NB4 (cell line): Measurements from ENCODE around the gene L3MBTL2.

Experiments used
- DNase-seq: peaks from one replicate; pipeline ENCODE4 v3.0.0; 2010; ENCODE audit warnings: low read depth
- H3K4me3 ChIP-seq: one replicate; pipeline ENCODE4 v1.5.1; 2011; ENCODE audit warnings: mild to moderate bottlenecking, low read depth, low read length, moderate library complexity
- CTCF ChIP-seq: IDR thresholded peaks from one replicate; pipeline ENCODE4 v1.5.1; 2012; ENCODE audit warnings: low read depth, low read length
- MAX ChIP-seq: IDR thresholded peaks from 2 replicates; pipeline ENCODE4 v1.6.1; 2011; ENCODE audit warnings: low read depth, low read length
- MYC ChIP-seq: IDR thresholded peaks from 2 replicates; pipeline ENCODE4 v1.6.1; 2011; ENCODE audit warnings: low read depth, low read length
- POLR2A ChIP-seq: IDR thresholded peaks from 2 replicates; pipeline ENCODE4 v1.6.1; 2011; ENCODE audit warnings: mild to moderate bottlenecking; ENCODE audit not compliant: insufficient read length; ENCODE audit errors: extremely low read depth

L3MBTL2 gene

GRCh38 chr22:41204992-41205900, at the start of gene L3MBTL2:
Gene L3MBTL2, plus strand, starts transcription at chr22:41205312. Its CDS starts 51 bp downstream, at chr22:41205363.
- H3K4me3 ChIP-seq: peak within 1 kb of the TSS; percentile 95
- DNase-seq: peak; percentile 95
- peak; percentile 20; the same call in 1 of the 2 replicates for TF ChIP-seq MYC
- no peak for TF ChIP-seq CTCF
- TF ChIP-seq MAX: peak; percentile 44
- peak; percentile 38 for TF ChIP-seq POLR2A

- DNase-seq: no peak
- TF ChIP-seq CTCF (no peak), MAX (no peak), MYC (no peak), POLR2A (no peak)
- no peak overlapping the region for H3K4me3 ChIP-seq
Observed at GRCh38 chr22:41157083-41157482, 48.0 kb upstream of the L3MBTL2 start.

GRCh38 chr22:41169157-41169556, 36.0 kb upstream of the L3MBTL2 start:
- no peak for TF ChIP-seq POLR2A
- DNase-seq: no peak
- H3K4me3 ChIP-seq: no peak overlapping the region

DNA sequence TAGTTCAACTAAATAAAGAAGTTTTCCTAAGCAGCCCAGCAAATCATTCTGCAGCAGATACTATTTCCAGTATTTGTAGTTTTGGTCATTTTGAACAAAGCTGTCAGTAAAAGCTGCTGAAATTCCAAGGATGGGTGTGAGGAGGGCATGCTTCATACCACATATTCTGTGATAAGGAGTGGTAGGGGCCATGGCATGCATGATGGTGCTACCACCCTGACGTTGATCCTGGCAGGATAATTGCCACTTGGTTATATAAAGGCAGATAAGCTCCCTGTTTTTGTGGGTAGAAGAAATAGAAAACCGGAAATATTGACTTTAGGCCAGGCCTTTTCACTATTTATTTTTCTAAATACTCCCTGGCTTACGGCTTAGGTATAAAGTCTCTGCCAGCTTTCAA, 33.1 kb upstream of the L3MBTL2 start:
- no peak for DNase-seq
- no peak overlapping the region for H3K4me3 ChIP-seq
- TF ChIP-seq CTCF (no peak), POLR2A (no peak), MYC (no peak), MAX (no peak)

DNA sequence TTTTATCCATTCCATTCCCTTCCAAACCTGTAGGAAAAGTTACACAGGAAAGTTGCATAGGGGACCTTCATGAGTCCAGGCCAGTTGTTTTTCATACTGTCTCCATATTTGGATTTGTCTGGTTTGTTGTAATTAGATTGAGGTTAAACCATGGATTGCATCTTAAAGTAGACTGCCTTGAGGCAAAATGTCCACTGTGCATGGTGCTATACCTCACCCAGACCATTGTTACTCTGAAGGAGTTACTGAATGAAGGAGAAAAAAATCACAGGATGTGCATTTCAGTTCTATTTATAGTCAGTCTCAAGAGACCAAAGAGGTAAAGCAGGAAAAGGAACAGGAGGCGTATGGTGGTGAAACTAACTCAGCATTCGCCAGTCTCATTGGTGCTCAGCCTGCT, 29.6 kb upstream of the L3MBTL2 start:
- DNase-seq: no peak
- no peak for TF ChIP-seq POLR2A
- H3K4me3 ChIP-seq: no peak overlapping the region

- DNase-seq: no peak
- no peak overlapping the region for H3K4me3 ChIP-seq
- TF ChIP-seq POLR2A: no peak
- TF ChIP-seq MYC: no peak
- no peak for TF ChIP-seq MAX
- TF ChIP-seq CTCF: no peak
Observed at GRCh38 chr22:41177040-41177621, 28.0 kb upstream of the L3MBTL2 start.
